Right lobe of liver (tissue), 4 donors: ENCODE measurements around the gene LHX8.
"Not testable (repeated sequence)": the region's sequence is repeated elsewhere in the genome, so short reads cannot be mapped to it uniquely, and the experiment has no call there.

Experiments used
- CTCF ChIP-seq, 4 donors: fragments of 200-600 bp in 3 of 4; fragments of 450-650 bp in 1 of 4; IDR thresholded peaks; one replicate each; pipeline versions ENCODE4 v1.5.1 to v1.8.0; 2016 to 2022; ENCODE audit warnings: antibody characterized with exemption in 4 of 4, mild to moderate bottlenecking in 2 of 4
- POLR2A ChIP-seq: fragments of 450-650 bp; IDR thresholded peaks from one replicate; pipeline ENCODE4 v1.6.1; 2017; ENCODE audit warnings: antibody characterized with exemption, mild to moderate bottlenecking
- donor health status: DM: no; HTN: no; CAD: no.
- donor health status: DM: no; HTN: no; CAD: no.
- donor health status: DM: no; HTN: yes; CAD: no.

DNA sequence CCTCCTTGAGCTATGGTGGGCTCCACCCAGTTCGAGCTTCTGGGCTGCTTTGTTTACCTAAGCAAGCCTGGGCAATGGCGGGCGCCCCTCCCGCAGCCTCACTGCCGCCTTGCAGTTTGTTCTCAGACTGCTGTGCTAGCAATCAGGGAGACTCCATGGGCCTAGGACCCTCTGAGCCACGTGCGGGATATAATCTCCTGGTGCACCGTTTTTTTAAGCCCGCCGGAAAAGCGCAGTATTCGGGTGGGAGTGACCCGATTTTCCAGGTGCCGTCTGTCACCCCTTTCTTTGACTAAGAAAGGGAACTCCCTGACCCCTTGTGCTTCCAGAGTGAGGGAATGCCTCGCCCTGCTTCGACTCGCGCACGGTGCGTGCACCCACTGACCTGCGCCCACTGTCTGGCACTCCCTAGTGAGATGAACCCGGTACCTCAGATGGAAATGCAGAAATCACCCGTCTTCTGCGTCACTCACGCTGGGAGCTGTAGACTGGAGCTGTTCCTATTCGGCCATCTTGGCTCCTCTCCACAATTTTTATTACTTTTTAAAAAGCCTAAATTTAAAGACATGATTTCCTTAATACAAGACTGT lies 21.7 kb upstream of the LHX8 start:
- TF ChIP-seq CTCF (IDR thresholded peaks at IDR 0.05); POLR2A: not testable (repeated sequence)
